Measurements from ENCODE around the gene RPS16.

RPS16 gene

DNA sequence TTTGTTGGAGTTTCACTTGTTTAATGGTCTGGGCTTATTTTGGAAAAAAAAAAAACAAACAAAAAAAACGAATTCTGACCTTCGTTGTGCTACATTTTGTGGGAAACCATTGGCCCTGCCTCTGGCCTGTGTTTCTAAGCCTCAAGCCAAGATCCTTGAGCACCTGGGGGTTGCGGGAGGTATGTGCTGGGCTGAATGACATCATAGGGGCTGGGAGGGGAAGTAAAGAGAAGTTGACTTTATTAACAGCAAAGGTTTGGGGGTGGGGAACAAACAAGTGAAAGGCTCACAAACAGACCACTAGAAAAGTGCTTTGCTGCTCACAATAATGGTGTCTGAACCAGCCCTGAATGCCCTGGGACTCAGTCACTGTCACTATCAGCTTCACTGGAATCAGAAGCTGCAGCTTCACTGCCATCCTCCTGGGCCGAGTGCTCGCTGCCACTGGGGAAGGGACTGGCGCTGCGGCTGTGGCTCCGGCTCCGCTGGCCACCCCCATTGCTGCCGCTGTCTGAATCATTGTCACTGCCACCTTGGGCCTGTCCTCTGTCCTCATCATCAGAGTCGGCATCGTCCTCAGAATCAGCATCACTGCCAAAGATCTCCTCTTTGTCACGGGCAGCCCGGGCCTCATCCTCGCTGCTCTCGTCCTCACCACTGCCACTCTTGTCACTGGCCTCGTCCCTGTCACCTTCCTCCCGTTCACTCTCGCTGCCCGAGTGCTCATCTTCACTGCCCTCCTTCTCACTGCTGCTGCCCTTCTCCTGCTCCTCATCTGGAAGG is 49.9 kb downstream of the RPS16 start:
- no peak for DNase-seq (ENCODE audit: low spot score)

DNA sequence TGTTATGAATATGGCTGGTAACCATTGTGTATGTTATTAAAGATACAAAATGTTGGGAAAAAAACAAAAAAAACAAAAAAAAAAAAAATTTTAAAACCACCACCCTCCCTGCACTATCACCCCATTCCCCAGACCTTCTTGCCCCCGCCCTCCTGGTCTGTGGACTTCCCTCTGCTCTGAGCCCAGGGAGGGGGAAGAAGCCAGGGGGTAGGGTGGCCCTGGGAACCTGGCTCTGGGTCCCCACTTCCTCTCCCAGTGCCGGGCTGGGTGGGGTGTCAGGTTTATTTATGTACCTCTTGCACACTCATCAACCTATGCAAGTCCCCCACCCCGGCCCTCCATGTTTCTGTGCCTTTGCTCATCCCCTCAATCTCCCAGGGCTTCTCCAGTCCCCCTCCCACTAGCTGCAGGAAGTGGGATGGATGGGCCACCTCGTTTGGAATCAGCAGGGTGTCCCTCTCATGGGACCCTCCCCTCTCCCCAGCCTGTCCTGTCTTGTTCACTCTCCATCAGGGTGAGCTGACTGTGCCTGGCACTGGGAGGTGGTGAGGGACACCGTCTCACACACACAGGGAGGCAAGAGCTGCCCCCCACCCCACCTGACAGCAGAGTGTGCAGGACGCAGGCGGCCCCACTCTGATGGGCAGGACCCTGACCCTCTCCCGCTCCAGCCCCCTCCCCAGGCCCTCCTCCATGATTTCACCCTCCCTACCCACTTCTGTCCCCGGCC is 50.7 kb downstream of the RPS16 start:
- DNase-seq (ENCODE audit: low spot score) = no peak
